HCT116 (cell line): Measurements from ENCODE around the gene RBPJ. TPM values are rescaled to one million over a fixed set of nuclear protein-coding genes. Genes with fewer than 3 reads are reported as not detected.

Experiments
- ATAC-seq: fragments of 200-7000 bp; cut with Tn5 transposase; 2 replicates; pipeline ENCODE4 v1.9.1; 2020; ENCODE audit warnings: mild to moderate bottlenecking, moderate library complexity
- BruUV-seq: library from RNA; stranded (reverse); fragments of 400-500 nt; replicated peaks from 2 replicates; lab custom pipeline; 2021; lab: Mats Ljungman, UMichigan
- CTCF ChIA-PET: fragments of 300-600 bp; sonication (Branson Sonifier 250); formaldehyde crosslinking; loops from one replicate; lab custom pipeline; 2021; ENCODE audit warnings: antibody characterized with exemption; lab: Charles Lee
- POLR2A ChIA-PET: fragments of 300-600, 350-600 bp; sonication (Branson Sonifier 250); formaldehyde crosslinking; loops from one replicate; lab custom pipeline; 2021; ENCODE audit warnings: antibody characterized with exemption; lab: Charles Lee
- RAD21 ChIA-PET, 2 experiments: fragments of 300-600 bp; sonication (Branson Sonifier 250); formaldehyde crosslinking; loops; one replicate each; lab custom pipeline; 2023; ENCODE audit warnings: low total read pairs in 2 of 2; ENCODE audit not compliant: uncharacterized antibody in 2 of 2, unreplicated experiment in 2 of 2, low non-redundant PET in 1 of 2; lab: Charles Lee
- DNase-seq: peaks from one replicate; pipeline ENCODE4 v3.0.0-alpha.2; 2010; ENCODE audit warnings: low read depth, low spot score
- H2AFZ ChIP-seq: fragments of 200-600 bp; shearing (Covaris generic), sonication (generic); 2 replicates; pipeline ENCODE4 v1.6.1; 2017; ENCODE audit warnings: low read depth, mixed run types, mixed read lengths, antibody characterized with exemption, low read length; ENCODE audit not compliant: poor library complexity, severe bottlenecking
- H3K27ac ChIP-seq: 2 replicates; pipeline ENCODE4 v1.5.1; 2012; ENCODE audit warnings: low read depth, low read length
- H3K27me3 ChIP-seq: fragments of 200-600 bp; sonication (generic); 2 replicates; pipeline ENCODE4 v1.6.1; 2016; ENCODE audit warnings: mixed run types, low read length, mixed read lengths; ENCODE audit not compliant: insufficient read depth
- H3K36me3 ChIP-seq, 2 experiments: fragments of 200-500 bp in 1 of 2; fragments of 200-600 bp in 1 of 2; sonication (Bioruptor generic) in 1 of 2; sonication (generic) in 1 of 2; 2 replicates each; pipeline versions ENCODE4 v1.5.1 to v1.6.1; 2014 to 2016; ENCODE audit warnings: low read length in 2 of 2, inconsistent platforms in 1 of 2, mixed read lengths in 1 of 2, mixed run types in 1 of 2; ENCODE audit not compliant: insufficient read depth in 2 of 2, control insufficient read depth in 1 of 2
- H3K4me1 ChIP-seq, 2 experiments: fragments of 200-600 bp in 1 of 2; sonication (generic) in 1 of 2; 2 replicates each; pipeline versions ENCODE4 v1.5.1 to v1.6.1; 2012 to 2017; ENCODE audit warnings: low read length in 2 of 2, inconsistent platforms in 1 of 2, mild to moderate bottlenecking in 1 of 2, mixed read lengths in 1 of 2, mixed run types in 1 of 2, moderate library complexity in 1 of 2; ENCODE audit not compliant: insufficient read depth in 2 of 2, control insufficient read depth in 1 of 2
- H3K4me2 ChIP-seq: fragments of 200-600 bp; sonication (generic); 2 replicates; pipeline ENCODE4 v1.6.1; 2017; ENCODE audit warnings: mixed run types, low read length, mixed read lengths
- H3K4me3 ChIP-seq, 2 experiments: fragments of 200-600 bp in 1 of 2; sonication (generic) in 1 of 2; replicated peaks in 1 of 2; 2 replicates each; pipeline ENCODE4 v1.5.1; 2011 to 2016; ENCODE audit warnings: low read length in 2 of 2, control low read depth in 1 of 2, low read depth in 1 of 2, mild to moderate bottlenecking in 1 of 2, mixed read lengths in 1 of 2, mixed run types in 1 of 2
- H3K79me2 ChIP-seq: fragments of 200-600 bp; sonication (generic); 2 replicates; pipeline ENCODE4 v1.6.1; 2017; ENCODE audit warnings: mild to moderate bottlenecking, mixed run types, low read length, moderate library complexity, mixed read lengths; ENCODE audit not compliant: insufficient read depth
- H3K9ac ChIP-seq: fragments of 200-600 bp; sonication (generic); 2 replicates; pipeline ENCODE4 v1.6.1; 2016; ENCODE audit warnings: low read length, mixed read lengths
- H3K9me2 ChIP-seq: fragments of 200-600 bp; sonication (generic), shearing (Covaris generic); 2 replicates; pipeline ENCODE4 v1.6.1; 2017; ENCODE audit warnings: mixed run types, mild to moderate bottlenecking, moderate library complexity; ENCODE audit not compliant: insufficient read depth
- H3K9me3 ChIP-seq, 2 experiments: fragments of 200-500 bp in 1 of 2; fragments of 200-600 bp in 1 of 2; sonication (Bioruptor generic) in 1 of 2; sonication (generic) in 1 of 2; 2 replicates each; pipeline ENCODE4 v1.6.1; 2014 to 2017; ENCODE audit warnings: low read length in 2 of 2, mixed read lengths in 2 of 2, inconsistent platforms in 1 of 2, low read depth in 1 of 2, mild to moderate bottlenecking in 1 of 2, mixed run types in 1 of 2, moderate library complexity in 1 of 2; ENCODE audit not compliant: control insufficient read depth in 1 of 2, insufficient read depth in 1 of 2
- H4K20me1 ChIP-seq: fragments of 200-600 bp; sonication (generic), shearing (Covaris generic); 2 replicates; pipeline ENCODE4 v1.6.1; 2017; ENCODE audit warnings: mixed run types, mild to moderate bottlenecking, moderate library complexity; ENCODE audit not compliant: insufficient read depth
- ATF3 ChIP-seq: IDR thresholded peaks from 2 replicates; pipeline ENCODE4 v1.6.1; 2012
- ELF1 ChIP-seq: IDR thresholded peaks from 2 replicates; pipeline ENCODE4 v1.6.1; 2012; ENCODE audit warnings: low read depth, borderline replicate concordance
- EZH2 ChIP-seq: fragments of 200-600 bp; sonication (generic); IDR thresholded peaks from 2 replicates; pipeline ENCODE4 v1.6.1; 2017; ENCODE audit warnings: antibody characterized with exemption, mixed run types
- MAX ChIP-seq: IDR thresholded peaks from 2 replicates; pipeline ENCODE4 v1.6.1; 2012
- SP1 ChIP-seq: IDR thresholded peaks from 2 replicates; pipeline ENCODE4 v1.6.1; 2012; ENCODE audit warnings: low read depth
- TCF7L2 ChIP-seq: IDR thresholded peaks from 2 replicates; pipeline ENCODE4 v1.7.0; 2011; ENCODE audit warnings: borderline replicate concordance, inconsistent platforms; ENCODE audit not compliant: insufficient read depth, insufficient read length; ENCODE audit errors: extremely low read depth
- YY1 ChIP-seq: IDR thresholded peaks from 2 replicates; pipeline ENCODE4 v1.6.1; 2011; ENCODE audit warnings: low read length, low read depth, moderate library complexity, mild to moderate bottlenecking; ENCODE audit not compliant: insufficient replicate concordance; ENCODE audit errors: extremely low read depth
- ZFX ChIP-seq: fragments of 450-650 bp; IDR thresholded peaks from 2 replicates; pipeline ENCODE4 v1.6.1; 2017
- intact Hi-C: fragments of 100-400 bp; cut with micrococcal nuclease; formaldehyde crosslinking; loops from 2 replicates; pipeline ENCODE4 v1.10.0; 2022
- total RNA-seq: library from RNA; stranded (reverse); gene quantifications from one replicate; pipeline ENCODE4 v1.2.1, GENCODE V29; 2021; ENCODE audit not compliant: unreplicated experiment

RBPJ gene
- total RNA-seq, 1 experiment from 2014 or later = 72.7 TPM

GRCh38 chr4:26367811-26368210 is 47.0 kb downstream of the RBPJ start:
- DNase-seq (no peak), ATAC-seq (no peak)
- Histone ChIP-seq H3K36me3 (no peaks in the 10 kb centered on the region), H3K27ac (no peak overlapping the region), H3K79me2 (peaks cover 92% of the 10 kb centered on the region), H2AFZ (no peak overlapping the region), H3K9ac (no peak overlapping the region), H3K4me3 (no peak overlapping the region), H3K4me1 (peaks cover 0 to 3% of the 10 kb centered on the region in 2 experiments; a peak in 1 of 4 replicates), H3K9me3 (no peaks in the 10 kb centered on the region), H4K20me1 (peaks cover 16% of the 10 kb centered on the region), H3K27me3 (no peaks in the 10 kb centered on the region), H3K4me2 (no peak overlapping the region), H3K9me2 (no peaks in the 10 kb centered on the region)
- RAD21 ChIA-PET = no interaction called here
- CTCF ChIA-PET = no interaction called here
- intact Hi-C loops = no loop called here
- TF ChIP-seq ZFX (no peak), TCF7L2 (no peak), MAX (no peak), ATF3 (no peak), ELF1 (no peak), EZH2 (no peak), YY1 (no peak)
- POLR2A ChIA-PET = no interaction called here
- BruUV-seq = no TSS peak

GRCh38 chr4:26368685-26369084 is 47.9 kb downstream of the RBPJ start:
- TF ChIP-seq SP1 = no peak
- Histone ChIP-seq H3K9ac (no peak overlapping the region), H3K27ac (no peak overlapping the region), H3K79me2 (peaks cover 91% of the 10 kb centered on the region), H3K9me2 (no peaks in the 10 kb centered on the region), H3K27me3 (no peaks in the 10 kb centered on the region), H3K36me3 (no peaks in the 10 kb centered on the region), H3K4me3 (no peak overlapping the region), H3K4me1 (peaks cover 0 to 3% of the 10 kb centered on the region in 2 experiments; a peak in 1 of 4 replicates), H2AFZ (no peak overlapping the region), H3K4me2 (no peak overlapping the region), H3K9me3 (no peaks in the 10 kb centered on the region), H4K20me1 (peaks cover 16% of the 10 kb centered on the region)
- CTCF ChIA-PET = interaction anchor here (1.0 kb wide), 1 partner anchor 44 kb away, joined by 3 read pairs; no protein-coding TSS in a partner anchor
- DNase-seq (no peak), ATAC-seq (no peak)
- intact Hi-C loops = no loop called here
- POLR2A ChIA-PET = no interaction called here
- RAD21 ChIA-PET = no interaction called here
- no TSS peak for BruUV-seq
